HG02623 (cell line): ENCODE measurements around the gene FBRS.
"Not testable (repeated sequence)": the region's sequence is repeated elsewhere in the genome, so short reads cannot be mapped to it uniquely, and the experiment has no call there.

Source experiments
- ATAC-seq: cut with Tn5 transposase; IDR thresholded peaks from one replicate; pipeline ENCODE4 v1.9.1; 2021; ENCODE audit warnings: moderate library complexity; ENCODE audit not compliant: unreplicated experiment

The FBRS gene

GRCh38 chr16:30657866-30658730 is at the start of gene FBRS:
Gene FBRS (plus strand): TSS chr16:30658431. CDS start chr16:30659519, 1,088 bp downstream.
- peak; percentile 67 for ATAC-seq

- ATAC-seq, result peak; percentile 21
Observed at GRCh38 chr16:30609002-30609925, 49.0 kb upstream of the FBRS start.

- ATAC-seq, result peak; percentile 85
Observed at GRCh38 chr16:30609926-30610839, 48.0 kb upstream of the FBRS start, which contains the start of gene ZNF689. Gene ZNF689 (minus strand): TSS chr16:30610389. CDS start chr16:30610041, 348 bp downstream.

- no peak for ATAC-seq
Observed at GRCh38 chr16:30615358-30616091, 42.7 kb upstream of the FBRS start.

- no peak for ATAC-seq
Observed at GRCh38 chr16:30619202-30619601, 39.0 kb upstream of the FBRS start.

- ATAC-seq, result no peak
Observed at GRCh38 chr16:30619638-30620037, 38.6 kb upstream of the FBRS start.

GRCh38 chr16:30620169-30620568 is 38.1 kb upstream of the FBRS start:
- ATAC-seq, result no peak

GRCh38 chr16:30621765-30622164 is 36.5 kb upstream of the FBRS start:
- no peak for ATAC-seq

- no peak for ATAC-seq
Observed at GRCh38 chr16:30622455-30623032, 35.7 kb upstream of the FBRS start.

- ATAC-seq, result no peak
Observed at GRCh38 chr16:30623536-30624283, 34.5 kb upstream of the FBRS start.

- ATAC-seq, result no peak
Observed at GRCh38 chr16:30626236-30626635, 32.0 kb upstream of the FBRS start.

GRCh38 chr16:30628628-30629540 is 29.3 kb upstream of the FBRS start:
- no peak for ATAC-seq

- not testable (repeated sequence) for ATAC-seq
Observed at GRCh38 chr16:30632454-30632853, 25.8 kb upstream of the FBRS start.

GRCh38 chr16:30633526-30633925 is 24.7 kb upstream of the FBRS start:
- no peak for ATAC-seq

GRCh38 chr16:30636599-30636998 is 21.6 kb upstream of the FBRS start:
- no peak for ATAC-seq

GRCh38 chr16:30637139-30637538 is 21.1 kb upstream of the FBRS start:
- ATAC-seq, result not testable (repeated sequence)

GRCh38 chr16:30637944-30638343 is 20.3 kb upstream of the FBRS start:
- ATAC-seq, result no peak
